H9 (cell line): ENCODE measurements around the gene FGFR3. TPM values are rescaled to one million over a fixed set of nuclear protein-coding genes. Genes with fewer than 3 reads are reported as not detected.

Experiments
- DNase-seq: peaks from one replicate; pipeline ENCODE4 v3.0.0-alpha.2; 2017
- H2AFZ ChIP-seq: one replicate; pipeline ENCODE4 v1.6.1; 2013; ENCODE audit warnings: mild to moderate bottlenecking, low read length, control low read depth, moderate library complexity
- H2AK5ac ChIP-seq: 2 replicates; pipeline ENCODE4 v1.6.1; 2013; ENCODE audit warnings: low read length, control low read depth, mixed read lengths; ENCODE audit not compliant: insufficient read length
- H2BK120ac ChIP-seq: one replicate; pipeline ENCODE4 v1.6.1; 2013; ENCODE audit warnings: low read depth, mild to moderate bottlenecking, low read length, control low read depth, inconsistent platforms; ENCODE audit not compliant: poor library complexity, severe bottlenecking
- H2BK12ac ChIP-seq: 2 replicates; pipeline ENCODE4 v1.6.1; 2013; ENCODE audit warnings: low read length, control low read depth, mixed read lengths, low read depth; ENCODE audit not compliant: insufficient read length
- H2BK15ac ChIP-seq: 2 replicates; pipeline ENCODE4 v1.6.1; 2013; ENCODE audit warnings: low read depth, low read length, control low read depth
- H2BK20ac ChIP-seq: one replicate; pipeline ENCODE4 v1.6.1; 2013; ENCODE audit warnings: low read depth, mild to moderate bottlenecking, low read length, control low read depth, inconsistent platforms; ENCODE audit not compliant: poor library complexity, severe bottlenecking
- H2BK5ac ChIP-seq: 2 replicates; pipeline ENCODE4 v1.6.1; 2013; ENCODE audit warnings: low read length, control low read depth, mixed read lengths; ENCODE audit not compliant: insufficient read length
- H3K14ac ChIP-seq: 2 replicates; pipeline ENCODE4 v1.6.1; 2013; ENCODE audit warnings: low read length, control low read depth; ENCODE audit not compliant: insufficient read depth
- H3K18ac ChIP-seq: 2 replicates; pipeline ENCODE4 v1.6.1; 2013; ENCODE audit warnings: low read depth, mild to moderate bottlenecking, mixed read lengths, low read length, control low read depth; ENCODE audit not compliant: insufficient read length
- H3K23ac ChIP-seq: 2 replicates; pipeline ENCODE4 v1.6.1; 2013; ENCODE audit warnings: low read length, control low read depth, mixed read lengths, low read depth; ENCODE audit not compliant: insufficient read length
- H3K23me2 ChIP-seq: 2 replicates; pipeline ENCODE4 v1.6.1; 2013; ENCODE audit warnings: low read depth, mild to moderate bottlenecking, mixed read lengths, low read length, control low read depth; ENCODE audit not compliant: insufficient read length, poor library complexity, severe bottlenecking
- H3K27ac ChIP-seq: 2 replicates; pipeline ENCODE4 v1.5.1; 2013; ENCODE audit warnings: low read length, control low read depth, mixed read lengths, low read depth; ENCODE audit not compliant: insufficient read length
- H3K27me3 ChIP-seq: 2 replicates; pipeline ENCODE4 v1.6.1; 2013; ENCODE audit warnings: low read length, control low read depth, inconsistent platforms; ENCODE audit not compliant: insufficient read depth
- H3K4ac ChIP-seq: 2 replicates; pipeline ENCODE4 v1.6.1; 2013; ENCODE audit warnings: low read depth, mild to moderate bottlenecking, control low read depth, inconsistent platforms, low read length, moderate library complexity
- H3K4me1 ChIP-seq: 2 replicates; pipeline ENCODE4 v1.6.1; 2013; ENCODE audit warnings: low read length, control low read depth, inconsistent platforms; ENCODE audit not compliant: insufficient read depth
- H3K4me2 ChIP-seq: 2 replicates; pipeline ENCODE4 v1.6.1; 2013; ENCODE audit warnings: low read length, control low read depth, mixed read lengths; ENCODE audit not compliant: insufficient read length, insufficient read depth
- H3K56ac ChIP-seq: 2 replicates; pipeline ENCODE4 v1.6.1; 2013; ENCODE audit warnings: low read depth, mild to moderate bottlenecking, mixed read lengths, low read length, control low read depth; ENCODE audit not compliant: insufficient read length
- H3K79me1 ChIP-seq: 2 replicates; pipeline ENCODE4 v1.6.1; 2013; ENCODE audit warnings: low read depth, mild to moderate bottlenecking, moderate library complexity, low read length, control low read depth, inconsistent platforms; ENCODE audit not compliant: insufficient read depth, poor library complexity, severe bottlenecking
- H3K79me2 ChIP-seq: 2 replicates; pipeline ENCODE4 v1.6.1; 2013; ENCODE audit warnings: low read length, control low read depth, inconsistent platforms; ENCODE audit not compliant: insufficient read depth
- H3K9ac ChIP-seq: 2 replicates; pipeline ENCODE4 v1.6.1; 2013; ENCODE audit warnings: low read length, control low read depth, mixed read lengths; ENCODE audit not compliant: insufficient read length; ENCODE audit errors: extremely low read depth
- H3K9me3 ChIP-seq: one replicate; pipeline ENCODE4 v1.6.1; 2013; ENCODE audit warnings: low read depth, low read length, inconsistent platforms; ENCODE audit not compliant: control insufficient read depth
- H3T11ph ChIP-seq: one replicate; pipeline ENCODE4 v1.6.1; 2013; ENCODE audit warnings: mild to moderate bottlenecking, low read length, control low read depth, inconsistent platforms
- H4K20me1 ChIP-seq: one replicate; pipeline ENCODE4 v1.6.1; 2013; ENCODE audit not compliant: control insufficient read depth, insufficient read length, insufficient read depth
- H4K5ac ChIP-seq: 2 replicates; pipeline ENCODE4 v1.6.1; 2013; ENCODE audit warnings: low read depth, mild to moderate bottlenecking, mixed read lengths, low read length, control low read depth; ENCODE audit not compliant: insufficient read length
- H4K8ac ChIP-seq: replicated peaks from 2 replicates; pipeline ENCODE4 v1.6.1; 2013; ENCODE audit warnings: low read length, control low read depth, mixed read lengths, low read depth; ENCODE audit not compliant: insufficient read length
- H4K91ac ChIP-seq: 2 replicates; pipeline ENCODE4 v1.6.1; 2013; ENCODE audit warnings: low read depth, mild to moderate bottlenecking, moderate library complexity, mixed read lengths, low read length, control low read depth; ENCODE audit not compliant: insufficient read length
- H3K27ac Mint-ChIP-seq, 3 experiments: 2 replicates in 2 of 3; 3 replicates in 1 of 3; pipeline ENCODE4 v1.8.0; 2020 to 2021; ENCODE audit warnings: mixed read lengths in 3 of 3, mild to moderate bottlenecking in 1 of 3, moderate library complexity in 1 of 3
- H3K27me3 Mint-ChIP-seq: 2 replicates; pipeline ENCODE4 v1.8.0; 2021; ENCODE audit warnings: low read depth, mild to moderate bottlenecking, moderate library complexity, mixed read lengths
- H3K36me3 Mint-ChIP-seq, 3 experiments: 2 replicates in 2 of 3; 3 replicates in 1 of 3; pipeline ENCODE4 v1.8.0; 2020 to 2021; ENCODE audit warnings: low read depth in 3 of 3, mixed read lengths in 3 of 3; ENCODE audit not compliant: insufficient read depth in 1 of 3
- H3K4me1 Mint-ChIP-seq, 2 experiments: 2 replicates each; pipeline ENCODE4 v1.8.0; 2020; ENCODE audit warnings: mixed read lengths in 2 of 2
- H3K4me3 Mint-ChIP-seq, 2 experiments: 2 replicates in 1 of 2; 3 replicates in 1 of 2; pipeline ENCODE4 v1.8.0; 2020 to 2021; ENCODE audit warnings: mild to moderate bottlenecking in 2 of 2, mixed read lengths in 2 of 2, moderate library complexity in 1 of 2
- H3K9me3 Mint-ChIP-seq, 2 experiments: 2 replicates in 1 of 2; 3 replicates in 1 of 2; pipeline ENCODE4 v1.8.0; 2020; ENCODE audit warnings: mild to moderate bottlenecking in 2 of 2, mixed read lengths in 2 of 2, moderate library complexity in 1 of 2
- WGBS: extraction: QIAGEN DNeasy Blood & Tissue Kit; methylation state at CpG from one replicate; pipeline ENCODE4 v1.1.7; 2013; ENCODE audit warnings: missing lambda C conversion rate, low lambda C conversion rate, mixed read lengths; ENCODE audit not compliant: insufficient read length; ENCODE audit errors: extremely low coverage; 5-methylcytosine and 5-hydroxymethylcytosine counted together
- total RNA-seq: library from RNA; stranded (reverse); gene quantifications from 2 replicates; pipeline ENCODE4 v1.2.1, GENCODE V29; 2021
- TF ChIP-seq, protein P1 (sequence below): fragments of 200-600 bp; sonication (generic); conservative IDR thresholded peaks from 3 replicates; pipeline ENCODE4 v1.8.0; 2021; ENCODE audit warnings: antibody characterized with exemption, mild to moderate bottlenecking

The FGFR3 gene
- total RNA-seq, 1 experiment from 2014 or later: 75.7 TPM

DNA sequence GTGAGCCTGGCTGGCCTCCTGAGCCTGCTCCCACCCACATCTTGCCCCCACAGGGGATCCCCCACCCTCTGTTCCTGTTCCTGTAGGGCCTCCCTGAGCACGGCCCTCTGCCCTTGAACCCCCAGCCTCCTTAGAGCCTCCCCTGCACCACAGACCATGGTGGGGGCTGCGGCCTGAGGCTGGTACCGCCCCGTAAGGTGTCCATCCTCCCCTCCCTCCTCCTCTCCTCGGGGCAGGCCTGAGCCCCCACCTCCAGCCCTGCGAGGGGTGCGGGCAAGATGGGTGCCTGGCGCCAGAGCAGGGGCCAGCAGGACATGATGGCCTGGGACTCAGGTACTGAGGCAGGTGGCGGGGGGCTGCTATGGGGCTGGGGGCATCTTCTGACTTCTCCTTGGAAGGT is 28.4 kb upstream of the FGFR3 start:
- H3K9me3 Mint-ChIP-seq: no peaks in the 10 kb centered on the region
- H3K9me3 ChIP-seq: no peaks in the 10 kb centered on the region
- no peak overlapping the region for H3K4ac ChIP-seq
- H3K4me2 ChIP-seq: no peak overlapping the region
- peaks cover 18 to 30% of the 10 kb centered on the region in 2 experiments for H3K4me1 Mint-ChIP-seq
- no peak overlapping the region for H2BK20ac ChIP-seq
- H4K20me1 ChIP-seq: no peaks in the 10 kb centered on the region
- H3K27ac Mint-ChIP-seq: no peak overlapping the region; a peak in 1 of 7 replicates
- no peaks in the 10 kb centered on the region for H3K79me1 ChIP-seq
- no peak overlapping the region for H3K56ac ChIP-seq
- no peaks in the 10 kb centered on the region for H3K79me2 ChIP-seq
- no peak overlapping the region for H2BK12ac ChIP-seq
- H3K14ac ChIP-seq: no peak overlapping the region
- no peak overlapping the region for H4K91ac ChIP-seq
- no peak overlapping the region for H4K5ac ChIP-seq
- TF ChIP-seq, protein P1, sequence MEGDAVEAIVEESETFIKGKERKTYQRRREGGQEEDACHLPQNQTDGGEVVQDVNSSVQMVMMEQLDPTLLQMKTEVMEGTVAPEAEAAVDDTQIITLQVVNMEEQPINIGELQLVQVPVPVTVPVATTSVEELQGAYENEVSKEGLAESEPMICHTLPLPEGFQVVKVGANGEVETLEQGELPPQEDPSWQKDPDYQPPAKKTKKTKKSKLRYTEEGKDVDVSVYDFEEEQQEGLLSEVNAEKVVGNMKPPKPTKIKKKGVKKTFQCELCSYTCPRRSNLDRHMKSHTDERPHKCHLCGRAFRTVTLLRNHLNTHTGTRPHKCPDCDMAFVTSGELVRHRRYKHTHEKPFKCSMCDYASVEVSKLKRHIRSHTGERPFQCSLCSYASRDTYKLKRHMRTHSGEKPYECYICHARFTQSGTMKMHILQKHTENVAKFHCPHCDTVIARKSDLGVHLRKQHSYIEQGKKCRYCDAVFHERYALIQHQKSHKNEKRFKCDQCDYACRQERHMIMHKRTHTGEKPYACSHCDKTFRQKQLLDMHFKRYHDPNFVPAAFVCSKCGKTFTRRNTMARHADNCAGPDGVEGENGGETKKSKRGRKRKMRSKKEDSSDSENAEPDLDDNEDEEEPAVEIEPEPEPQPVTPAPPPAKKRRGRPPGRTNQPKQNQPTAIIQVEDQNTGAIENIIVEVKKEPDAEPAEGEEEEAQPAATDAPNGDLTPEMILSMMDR: no peak
- H3K27ac ChIP-seq: no peak overlapping the region
- no peak overlapping the region for H3K9ac ChIP-seq
- H3K36me3 Mint-ChIP-seq: no peaks in the 10 kb centered on the region
- no peak overlapping the region for H2AFZ ChIP-seq
- no peak overlapping the region for H2BK5ac ChIP-seq
- no peak for DNase-seq
- H3K23me2 ChIP-seq: peaks cover 3% of the 10 kb centered on the region
- no peak overlapping the region for H3K18ac ChIP-seq
- H2BK15ac ChIP-seq: no peak overlapping the region
- H3K4me1 ChIP-seq: no peaks in the 10 kb centered on the region; the same call in 1 of the 2 replicates
- peaks cover 15% of the 10 kb centered on the region for H3K27me3 Mint-ChIP-seq
- no peak overlapping the region for H4K8ac ChIP-seq
- no peak overlapping the region for H3T11ph ChIP-seq
- no CpG with 5 or more reads among the region's 9 CpGs for WGBS
- H3K4me3 Mint-ChIP-seq: no peak overlapping the region
- no peak overlapping the region for H2BK120ac ChIP-seq
- no peak overlapping the region for H3K23ac ChIP-seq
- no peak overlapping the region for H2AK5ac ChIP-seq
- no peaks in the 10 kb centered on the region for H3K27me3 ChIP-seq
